Stimulated activated CD4-positive, alpha-beta T cell treated with anti-CD3 and anti-CD28 coated beads, TNF-alpha, amount 100 ng/mL, for 48 hours (primary cell): ENCODE measurements around the gene PIK3R6.

Experiments used
- DNase-seq, 3 donors: peaks; one replicate each; pipeline ENCODE4 v3.0.0-alpha.2; 2020; ENCODE audit warnings: low read depth in 3 of 3

Gene PIK3R6

GRCh38 chr17:8867361-8867981 is at the start of gene PIK3R6:
TSS of gene PIK3R6 (minus strand) at chr17:8867674. CDS start at chr17:8849794, 17,880 bp downstream.
- no peak for DNase-seq

- DNase-seq: no peak
These were observed 49.0 kb upstream of the PIK3R6 start for GRCh38 chr17:8916466-8916865.

- no peak for DNase-seq
These were observed 47.1 kb upstream of the PIK3R6 start for GRCh38 chr17:8914554-8914953.

- no peak for DNase-seq
These were observed 46.4 kb upstream of the PIK3R6 start for GRCh38 chr17:8913879-8914278.

- DNase-seq: no peak
These were observed 45.6 kb upstream of the PIK3R6 start for GRCh38 chr17:8913091-8913490.

- no peak for DNase-seq
These were observed 44.9 kb upstream of the PIK3R6 start for GRCh38 chr17:8912084-8912981.

- DNase-seq: no peak
These were observed 43.6 kb upstream of the PIK3R6 start for GRCh38 chr17:8910969-8911604.

GRCh38 chr17:8909586-8910270 is 42.3 kb upstream of the PIK3R6 start:
- DNase-seq: no peak

GRCh38 chr17:8905331-8905730 is 37.9 kb upstream of the PIK3R6 start:
- no peak for DNase-seq

- no peak for DNase-seq
These were observed 37.2 kb upstream of the PIK3R6 start for GRCh38 chr17:8904686-8905085.

GRCh38 chr17:8904201-8904600 is 36.7 kb upstream of the PIK3R6 start:
- no peak for DNase-seq

- DNase-seq: no peak
These were observed 33.4 kb upstream of the PIK3R6 start for GRCh38 chr17:8900626-8901585.

- no peak for DNase-seq
These were observed 32.7 kb upstream of the PIK3R6 start for GRCh38 chr17:8900207-8900606.

GRCh38 chr17:8898636-8899035 is 31.2 kb upstream of the PIK3R6 start:
- no peak for DNase-seq

- no peak for DNase-seq
These were observed 30.7 kb upstream of the PIK3R6 start for GRCh38 chr17:8898126-8898525.

GRCh38 chr17:8896641-8897635 is 29.5 kb upstream of the PIK3R6 start:
- no peak for DNase-seq

GRCh38 chr17:8896087-8896486 is 28.6 kb upstream of the PIK3R6 start:
- DNase-seq: no peak

- peak in 1 of 3 donors; percentile 26 for DNase-seq
These were observed 27.5 kb upstream of the PIK3R6 start for GRCh38 chr17:8894673-8895578.
